Rectal smooth muscle tissue (tissue), 1 donor: Measurements from ENCODE around the gene IFI6.

ENCODE experiments used
- H3K27ac ChIP-seq: one replicate; pipeline ENCODE4 v1.7.0; 2013; ENCODE audit warnings: low read depth, low read length, inconsistent platforms
- H3K27me3 ChIP-seq: one replicate; pipeline ENCODE4 v1.7.0; 2013; ENCODE audit warnings: low read length; ENCODE audit not compliant: control insufficient read depth, insufficient read depth
- H3K36me3 ChIP-seq: one replicate; pipeline ENCODE4 v1.7.0; 2013; ENCODE audit warnings: low read length; ENCODE audit not compliant: control insufficient read depth, insufficient read depth
- H3K4me1 ChIP-seq: one replicate; pipeline ENCODE4 v1.7.0; 2013; ENCODE audit warnings: low read length; ENCODE audit not compliant: control insufficient read depth, insufficient read depth
- H3K4me3 ChIP-seq: one replicate; pipeline ENCODE4 v1.7.0; 2013; ENCODE audit warnings: low read length
- H3K9ac ChIP-seq: one replicate; pipeline ENCODE4 v1.7.0; 2013; ENCODE audit warnings: low read length

The IFI6 gene

GRCh38 chr1:27655151-27655937 is 16.6 kb downstream of the IFI6 start:
- Histone ChIP-seq H3K27me3 (no peaks in the 10 kb centered on the region), H3K4me3 (no peak overlapping the region), H3K36me3 (no peaks in the 10 kb centered on the region), H3K27ac (no peak overlapping the region), H3K4me1 (peaks cover 4% of the 10 kb centered on the region), H3K9ac (no peak overlapping the region)

GRCh38 chr1:27652111-27652864 is 19.7 kb downstream of the IFI6 start:
- Histone ChIP-seq H3K9ac (no peak overlapping the region), H3K4me3 (no peak overlapping the region), H3K36me3 (no peaks in the 10 kb centered on the region), H3K27me3 (no peaks in the 10 kb centered on the region), H3K4me1 (peaks cover 4% of the 10 kb centered on the region), H3K27ac (no peak overlapping the region)

- H3K27me3 ChIP-seq, result no peaks in the 10 kb centered on the region
- H3K36me3 ChIP-seq, result no peaks in the 10 kb centered on the region
- H3K9ac ChIP-seq, result no peak overlapping the region
- H3K27ac ChIP-seq, result peak overlapping the region; percentile 41
- H3K4me3 ChIP-seq, result no peak overlapping the region
- H3K4me1 ChIP-seq, result no peaks in the 10 kb centered on the region
These were observed 21.3 kb downstream of the IFI6 start for GRCh38 chr1:27650539-27651175.

DNA sequence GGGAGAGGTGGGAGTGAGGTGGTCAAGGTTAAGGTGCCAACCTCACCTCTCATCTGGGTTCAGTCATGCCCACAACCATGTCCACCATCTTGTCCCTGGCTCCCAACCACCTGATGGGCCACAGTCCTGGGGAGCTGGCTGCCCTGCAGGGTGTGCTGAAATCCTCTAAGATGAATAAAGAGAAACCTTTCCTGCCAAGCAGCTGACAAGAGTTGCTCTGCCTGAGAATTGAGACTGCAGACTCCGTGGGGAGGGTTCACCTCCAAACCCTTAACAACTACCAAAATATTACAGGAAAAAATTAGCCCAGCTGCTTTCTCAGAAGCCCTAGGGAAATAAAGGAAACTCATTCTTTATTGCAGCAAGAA is 21.8 kb downstream of the IFI6 start:
- Histone ChIP-seq H3K4me1 (no peaks in the 10 kb centered on the region), H3K27me3 (no peaks in the 10 kb centered on the region), H3K36me3 (no peaks in the 10 kb centered on the region), H3K4me3 (no peak overlapping the region), H3K9ac (no peak overlapping the region), H3K27ac (peak overlapping the region; percentile 41)

DNA sequence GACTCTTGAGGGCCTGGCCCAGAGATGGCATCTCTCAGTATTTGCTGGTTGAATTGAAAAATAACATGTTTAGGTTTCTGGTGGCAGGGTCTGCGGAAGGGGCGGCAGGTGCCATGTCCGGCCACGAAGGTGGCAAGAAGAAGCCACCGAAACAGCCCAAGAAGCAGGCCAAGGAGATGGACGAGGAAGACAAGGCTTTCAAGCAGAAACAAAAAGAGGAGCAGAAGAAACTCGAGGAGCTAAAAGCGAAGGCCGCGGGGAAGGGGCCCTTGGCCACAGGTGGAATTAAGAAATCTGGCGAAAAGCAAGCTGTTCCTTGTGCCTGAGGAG is 22.7 kb downstream of the IFI6 start:
- Histone ChIP-seq H3K36me3 (no peaks in the 10 kb centered on the region), H3K4me1 (no peaks in the 10 kb centered on the region), H3K27ac (no peak overlapping the region), H3K4me3 (no peak overlapping the region), H3K9ac (no peak overlapping the region), H3K27me3 (no peaks in the 10 kb centered on the region)

- Histone ChIP-seq H3K27me3 (no peaks in the 10 kb centered on the region), H3K4me3 (no peak overlapping the region), H3K9ac (no peak overlapping the region), H3K27ac (no peak overlapping the region), H3K4me1 (no peaks in the 10 kb centered on the region), H3K36me3 (no peaks in the 10 kb centered on the region)
These were observed 23.2 kb downstream of the IFI6 start for GRCh38 chr1:27648602-27649305.

DNA sequence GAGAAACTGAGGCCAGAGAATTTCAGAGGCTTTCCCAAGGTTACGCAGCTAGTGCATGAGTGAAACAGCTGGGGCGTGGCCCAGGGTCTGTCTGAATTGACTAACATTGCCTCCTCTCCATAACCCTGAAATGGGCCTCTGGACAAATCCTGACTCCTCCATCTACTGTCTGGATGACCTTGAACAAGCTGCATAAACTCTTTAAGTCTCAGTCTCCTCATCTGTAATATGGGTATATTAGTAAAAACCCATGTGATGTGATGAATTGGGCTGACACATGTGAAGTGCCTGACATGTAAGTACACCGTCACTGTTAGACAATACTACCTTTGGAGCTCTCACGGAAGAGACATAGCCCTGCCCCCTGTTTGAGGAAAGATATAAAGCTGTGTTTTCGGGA is 24.7 kb downstream of the IFI6 start:
- Histone ChIP-seq H3K27me3 (no peaks in the 10 kb centered on the region), H3K4me1 (no peaks in the 10 kb centered on the region), H3K9ac (no peak overlapping the region), H3K4me3 (no peak overlapping the region), H3K27ac (no peak overlapping the region), H3K36me3 (no peaks in the 10 kb centered on the region)

DNA sequence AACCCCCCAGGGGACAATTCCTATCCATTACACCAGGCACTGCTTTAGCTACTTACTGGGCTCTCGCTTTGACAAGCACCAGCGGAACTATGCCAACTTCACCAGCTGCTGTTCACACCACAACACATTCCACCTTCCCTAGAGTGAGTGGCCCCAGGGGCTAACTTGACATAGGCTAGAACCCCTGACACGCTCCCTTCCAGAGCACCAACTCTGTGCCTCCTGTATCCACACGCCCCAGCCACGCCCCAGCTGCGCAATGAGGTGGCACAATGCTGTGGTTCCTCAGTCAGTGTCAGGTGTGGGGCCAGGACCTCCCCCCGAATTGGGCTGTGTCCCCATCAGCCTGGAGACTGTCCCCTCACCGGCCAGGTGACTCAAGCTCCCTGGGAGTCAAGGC is 25.3 kb downstream of the IFI6 start:
- no peak overlapping the region for H3K27ac ChIP-seq
- no peaks in the 10 kb centered on the region for H3K36me3 ChIP-seq
- no peaks in the 10 kb centered on the region for H3K27me3 ChIP-seq
- H3K9ac ChIP-seq, result no peak overlapping the region
- H3K4me1 ChIP-seq, result no peaks in the 10 kb centered on the region
- no peak overlapping the region for H3K4me3 ChIP-seq

GRCh38 chr1:27645071-27645415 is 26.9 kb downstream of the IFI6 start:
- Histone ChIP-seq H3K27me3 (no peaks in the 10 kb centered on the region), H3K4me3 (no peak overlapping the region), H3K36me3 (no peaks in the 10 kb centered on the region), H3K27ac (no peak overlapping the region), H3K4me1 (no peaks in the 10 kb centered on the region), H3K9ac (no peak overlapping the region)

DNA sequence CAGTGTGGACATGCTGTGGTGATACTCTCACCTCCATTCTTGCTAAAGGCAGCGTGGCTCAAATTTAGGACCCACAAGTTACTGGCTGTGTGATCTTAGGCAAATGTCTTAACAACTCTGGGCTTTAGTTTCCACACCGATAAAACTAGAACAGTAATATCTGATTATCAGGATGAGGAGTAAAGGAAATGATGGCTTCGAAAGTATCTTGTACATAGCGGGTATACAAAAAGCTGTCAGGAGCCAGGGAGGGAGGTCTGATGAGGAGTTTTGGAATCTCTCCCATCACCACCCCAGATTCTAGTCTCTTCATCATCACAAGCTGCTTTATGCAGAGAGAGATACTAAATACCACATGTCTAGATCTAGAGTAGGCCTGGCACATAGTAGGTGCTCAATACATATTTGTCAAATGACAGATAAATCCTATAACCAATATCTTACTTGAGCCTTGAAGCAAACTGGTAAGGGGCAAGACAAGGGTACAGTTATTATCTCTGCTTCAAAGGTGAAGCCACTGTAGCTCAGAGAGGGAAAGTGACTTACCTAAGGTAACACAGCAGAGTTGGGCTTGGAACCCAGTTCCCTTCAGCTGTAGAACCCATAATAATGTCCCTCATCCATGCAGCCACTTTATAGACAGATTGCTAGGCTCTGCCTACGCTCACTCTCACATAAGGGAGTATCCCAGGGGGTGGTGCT is 27.5 kb downstream of the IFI6 start:
- Histone ChIP-seq H3K4me3 (no peak overlapping the region), H3K27me3 (no peaks in the 10 kb centered on the region), H3K27ac (no peak overlapping the region), H3K36me3 (no peaks in the 10 kb centered on the region), H3K4me1 (no peaks in the 10 kb centered on the region), H3K9ac (no peak overlapping the region)

GRCh38 chr1:27643600-27644368 is 28.2 kb downstream of the IFI6 start:
- Histone ChIP-seq H3K27ac (no peak overlapping the region), H3K27me3 (no peaks in the 10 kb centered on the region), H3K9ac (no peak overlapping the region), H3K4me1 (no peaks in the 10 kb centered on the region), H3K4me3 (no peak overlapping the region), H3K36me3 (no peaks in the 10 kb centered on the region)
